Natural killer cell (primary cell): ENCODE data around the gene KANK4. TPM values are rescaled to one million over a fixed set of nuclear protein-coding genes. Genes with fewer than 3 reads are reported as not detected.

Experiments used
- ATAC-seq, 3 donors: fragments of 150-1000 bp in 2 of 3; fragments of 200-7000 bp in 1 of 3; cut with Tn5 transposase; 1 replicate in 1 of 3; 2 replicates in 2 of 3; pipeline ENCODE4 v1.10.0; 2021; ENCODE audit warnings: mild to moderate bottlenecking in 2 of 3, moderate library complexity in 2 of 3
- DNase-seq, 2 donors: peaks; one replicate each; pipeline versions ENCODE4 v3.0.0 to v3.0.0-alpha.2; 2013 to 2021; ENCODE audit warnings: mixed read lengths in 1 of 2
- H3K27ac ChIP-seq: one replicate; pipeline ENCODE4 v1.5.1; 2013; ENCODE audit warnings: mild to moderate bottlenecking, low read length
- H3K27me3 ChIP-seq: one replicate; pipeline ENCODE4 v1.6.1; 2013; ENCODE audit warnings: low read length; ENCODE audit not compliant: control insufficient read depth, insufficient read depth
- H3K36me3 ChIP-seq: one replicate; pipeline ENCODE4 v1.6.1; 2013; ENCODE audit warnings: low read length; ENCODE audit not compliant: control insufficient read depth, insufficient read depth
- H3K4me1 ChIP-seq: one replicate; pipeline ENCODE4 v1.6.1; 2013; ENCODE audit warnings: low read length; ENCODE audit not compliant: control insufficient read depth, insufficient read depth
- H3K4me3 ChIP-seq: one replicate; pipeline ENCODE4 v1.5.1; 2013; ENCODE audit warnings: low read length
- H3K9me3 ChIP-seq: one replicate; pipeline ENCODE4 v1.6.1; 2013; ENCODE audit warnings: low read length; ENCODE audit not compliant: control insufficient read depth, insufficient read depth
- H3K27ac Mint-ChIP-seq, 2 donors: one replicate each; pipeline ENCODE4 v1.8.0; 2022; ENCODE audit warnings: mild to moderate bottlenecking in 2 of 2, mixed read lengths in 2 of 2, moderate library complexity in 1 of 2
- H3K27me3 Mint-ChIP-seq, 2 donors: one replicate each; pipeline ENCODE4 v1.8.0; 2022; ENCODE audit warnings: low read depth in 2 of 2, mixed read lengths in 2 of 2
- H3K36me3 Mint-ChIP-seq: one replicate; pipeline ENCODE4 v1.8.0; 2022; ENCODE audit warnings: mixed read lengths
- H3K4me1 Mint-ChIP-seq, 2 donors: one replicate each; pipeline ENCODE4 v1.8.0; 2022; ENCODE audit warnings: mixed read lengths in 2 of 2
- H3K4me3 Mint-ChIP-seq: one replicate; pipeline ENCODE4 v1.8.0; 2022; ENCODE audit warnings: mild to moderate bottlenecking, moderate library complexity, mixed read lengths
- H3K9me3 Mint-ChIP-seq, 2 donors: one replicate each; pipeline ENCODE4 v1.8.0; 2022; ENCODE audit warnings: mixed read lengths in 2 of 2
- CTCF ChIP-seq: fragments of 200-600 bp; IDR thresholded peaks from one replicate; pipeline ENCODE4 v1.8.0; 2022; ENCODE audit warnings: antibody characterized with exemption
- WGBS: methylation state at CpG from one replicate; pipeline ENCODE4 v1.1.7; 2013; ENCODE audit warnings: missing lambda C conversion rate; ENCODE audit not compliant: insufficient coverage; 5-methylcytosine and 5-hydroxymethylcytosine counted together
- intact Hi-C: fragments of 100-400 bp; cut with micrococcal nuclease; formaldehyde crosslinking; loops from one replicate; pipeline ENCODE4 v1.14.2; 2022
- total RNA-seq, 4 donors: library from RNA; stranded (reverse); fragments of 120-200 nt in 1 of 4; gene quantifications; one replicate each; pipeline versions ENCODE4 v1.2.3 to v1.2.4, GENCODE V29; 2013 to 2022

KANK4 gene
- total RNA-seq, 3 donors from 2014 or later (not counting 1 experiment from before 2014, with no cell fraction given), result not detected

GRCh38 chr1:62283986-62284385 lies 35.2 kb downstream of the KANK4 start:
- intact Hi-C loops, result no loop called here
- no peak overlapping the region for H3K27ac Mint-ChIP-seq
- Histone ChIP-seq H3K27ac (no peak overlapping the region), H3K36me3 (no peaks in the 10 kb centered on the region), H3K4me1 (no peaks in the 10 kb centered on the region), H3K9me3 (no peaks in the 10 kb centered on the region), H3K27me3 (no peaks in the 10 kb centered on the region), H3K4me3 (no peak overlapping the region)
- H3K4me3 Mint-ChIP-seq, result no peak overlapping the region
- DNase-seq (no peak), ATAC-seq (no peak)
- H3K9me3 Mint-ChIP-seq, result no peaks in the 10 kb centered on the region
- H3K27me3 Mint-ChIP-seq, result peaks cover 29 to 30% of the 10 kb centered on the region in 2 donors
- H3K36me3 Mint-ChIP-seq, result no peaks in the 10 kb centered on the region
- TF ChIP-seq CTCF, result no peak
- H3K4me1 Mint-ChIP-seq, result no peaks in the 10 kb centered on the region
- no CpG with 5 or more reads among the region's 5 CpGs for WGBS

- H3K27me3 Mint-ChIP-seq, result peaks cover 23 to 25% of the 10 kb centered on the region in 2 donors
- Histone ChIP-seq H3K36me3 (no peaks in the 10 kb centered on the region), H3K4me3 (no peak overlapping the region), H3K4me1 (no peaks in the 10 kb centered on the region), H3K27me3 (no peaks in the 10 kb centered on the region), H3K9me3 (no peaks in the 10 kb centered on the region), H3K27ac (no peak overlapping the region)
- intact Hi-C loops, result no loop called here
- TF ChIP-seq CTCF, result no peak
- no peaks in the 10 kb centered on the region for H3K36me3 Mint-ChIP-seq
- ATAC-seq (no peak), DNase-seq (no peak)
- H3K9me3 Mint-ChIP-seq, result no peaks in the 10 kb centered on the region
- H3K4me1 Mint-ChIP-seq, result no peaks in the 10 kb centered on the region
- H3K27ac Mint-ChIP-seq, result no peak overlapping the region
- WGBS, result 87% methylated on average over 8 of the region's 8 CpGs
- no peak overlapping the region for H3K4me3 Mint-ChIP-seq
Observed at GRCh38 chr1:62282909-62283755, 36.1 kb downstream of the KANK4 start.

GRCh38 chr1:62281922-62282555 lies 37.2 kb downstream of the KANK4 start:
- no peaks in the 10 kb centered on the region for H3K9me3 Mint-ChIP-seq
- H3K36me3 ChIP-seq, result no peaks in the 10 kb centered on the region
- intact Hi-C loops, result no loop called here
- ATAC-seq, result no peak
- H3K27me3 ChIP-seq, result no peaks in the 10 kb centered on the region
- no peak overlapping the region for H3K27ac ChIP-seq
- H3K4me1 ChIP-seq, result no peaks in the 10 kb centered on the region
- H3K27ac Mint-ChIP-seq, result no peak overlapping the region
- no peaks in the 10 kb centered on the region for H3K4me1 Mint-ChIP-seq
- H3K4me3 ChIP-seq, result no peak overlapping the region
- H3K4me3 Mint-ChIP-seq, result no peak overlapping the region
- WGBS, result 96% methylated on average over 4 of the region's 4 CpGs
- H3K9me3 ChIP-seq, result no peaks in the 10 kb centered on the region
- peaks cover 14 to 22% of the 10 kb centered on the region in 2 donors for H3K27me3 Mint-ChIP-seq
- H3K36me3 Mint-ChIP-seq, result no peaks in the 10 kb centered on the region
- DNase-seq, result no peak
- no peak for TF ChIP-seq CTCF
